ENCODE results near the gene ATP1B4. TPM values are rescaled to one million over a fixed set of nuclear protein-coding genes. Genes with fewer than 3 reads are reported as not detected.

The ATP1B4 gene
- not detected for total RNA-seq (ENCODE audit: unreplicated experiment)
- long read RNA-seq, result 0 reads

DNA sequence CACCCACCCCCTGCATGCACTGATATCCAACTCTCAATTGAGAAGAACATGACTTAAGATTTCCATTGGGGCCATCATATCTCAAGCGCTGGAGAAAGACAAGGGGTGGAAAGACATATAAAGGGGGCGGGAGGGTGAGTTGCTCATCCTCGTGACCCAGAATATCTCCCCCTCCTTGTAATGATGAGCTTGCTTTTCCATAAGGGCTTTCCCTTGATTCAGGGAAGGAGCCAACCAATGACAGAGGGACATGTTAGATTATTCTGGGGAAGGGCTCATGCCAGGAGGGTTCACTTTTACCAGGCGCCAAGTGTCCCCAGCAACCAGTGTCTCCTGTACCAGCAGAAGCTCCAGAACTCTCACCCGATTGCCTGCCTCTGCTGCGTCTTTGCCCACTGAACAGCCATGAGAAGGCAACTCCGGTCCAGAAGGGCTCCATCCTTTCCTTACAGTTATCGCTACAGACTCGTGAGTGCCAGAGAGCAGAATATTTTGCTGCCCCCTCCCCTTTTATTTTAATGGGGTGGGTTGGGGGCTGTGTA is at the start of gene ATP1B4:
Gene ATP1B4, plus strand, starts transcription at position 326 of the 542 bp plus-strand sequence. Its CDS starts 80 bp downstream, at position 406.
- no peak within 1 kb of the TSS for H3K27ac Mint-ChIP-seq (ENCODE audit: unreplicated experiment)
- TF ChIP-seq, protein P1, sequence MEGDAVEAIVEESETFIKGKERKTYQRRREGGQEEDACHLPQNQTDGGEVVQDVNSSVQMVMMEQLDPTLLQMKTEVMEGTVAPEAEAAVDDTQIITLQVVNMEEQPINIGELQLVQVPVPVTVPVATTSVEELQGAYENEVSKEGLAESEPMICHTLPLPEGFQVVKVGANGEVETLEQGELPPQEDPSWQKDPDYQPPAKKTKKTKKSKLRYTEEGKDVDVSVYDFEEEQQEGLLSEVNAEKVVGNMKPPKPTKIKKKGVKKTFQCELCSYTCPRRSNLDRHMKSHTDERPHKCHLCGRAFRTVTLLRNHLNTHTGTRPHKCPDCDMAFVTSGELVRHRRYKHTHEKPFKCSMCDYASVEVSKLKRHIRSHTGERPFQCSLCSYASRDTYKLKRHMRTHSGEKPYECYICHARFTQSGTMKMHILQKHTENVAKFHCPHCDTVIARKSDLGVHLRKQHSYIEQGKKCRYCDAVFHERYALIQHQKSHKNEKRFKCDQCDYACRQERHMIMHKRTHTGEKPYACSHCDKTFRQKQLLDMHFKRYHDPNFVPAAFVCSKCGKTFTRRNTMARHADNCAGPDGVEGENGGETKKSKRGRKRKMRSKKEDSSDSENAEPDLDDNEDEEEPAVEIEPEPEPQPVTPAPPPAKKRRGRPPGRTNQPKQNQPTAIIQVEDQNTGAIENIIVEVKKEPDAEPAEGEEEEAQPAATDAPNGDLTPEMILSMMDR (IDR thresholded peaks at IDR 0.05; ENCODE audit: partially characterized antibody, unreplicated experiment), result no peak
- no peak within 1 kb of the TSS for H3K4me3 Mint-ChIP-seq (ENCODE audit: unreplicated experiment)
- no peaks in the 10 kb centered on the region for H3K9me3 Mint-ChIP-seq (ENCODE audit: unreplicated experiment)
- H3K27me3 Mint-ChIP-seq (ENCODE audit: unreplicated experiment), result peaks cover 3% of the 10 kb centered on the region
- no peak for DNase-seq
- H3K36me3 Mint-ChIP-seq (ENCODE audit: unreplicated experiment), result no peaks in the 10 kb centered on the region
- H3K4me1 Mint-ChIP-seq (ENCODE audit: low read depth, unreplicated experiment), result peaks cover 22% of the 10 kb centered on the region

DNA sequence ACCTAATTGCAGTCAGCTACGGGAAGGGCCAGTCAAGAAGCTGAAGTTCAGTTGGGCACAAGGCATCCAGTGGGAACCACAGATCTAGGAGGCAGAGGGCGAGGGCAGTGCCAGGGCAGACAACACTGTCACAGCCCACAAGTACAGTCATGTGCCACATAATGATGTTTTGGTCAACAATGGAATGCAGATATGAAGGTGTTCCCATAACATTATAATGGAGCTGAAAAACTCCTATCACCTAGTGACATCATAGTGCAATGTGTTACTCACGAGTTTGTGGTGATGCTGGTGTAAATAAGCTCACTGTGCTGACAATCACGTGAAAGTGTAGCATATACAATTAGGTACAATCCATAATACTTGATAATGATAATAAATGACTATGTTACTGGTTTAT is 46.1 kb upstream of the ATP1B4 start:
- no peaks in the 10 kb centered on the region for H3K36me3 Mint-ChIP-seq (ENCODE audit: unreplicated experiment)
- H3K27me3 Mint-ChIP-seq (ENCODE audit: unreplicated experiment), result peaks cover 3% of the 10 kb centered on the region
- H3K27ac Mint-ChIP-seq (ENCODE audit: unreplicated experiment), result no peak overlapping the region
- H3K9me3 Mint-ChIP-seq (ENCODE audit: unreplicated experiment), result peaks cover 2% of the 10 kb centered on the region
- H3K4me1 Mint-ChIP-seq (ENCODE audit: low read depth, unreplicated experiment), result peaks cover 21% of the 10 kb centered on the region
- H3K4me3 Mint-ChIP-seq (ENCODE audit: unreplicated experiment), result no peak overlapping the region
- DNase-seq, result no peak
- TF ChIP-seq, protein P1 (IDR thresholded peaks at IDR 0.05; ENCODE audit: partially characterized antibody, unreplicated experiment), result no peak

DNA sequence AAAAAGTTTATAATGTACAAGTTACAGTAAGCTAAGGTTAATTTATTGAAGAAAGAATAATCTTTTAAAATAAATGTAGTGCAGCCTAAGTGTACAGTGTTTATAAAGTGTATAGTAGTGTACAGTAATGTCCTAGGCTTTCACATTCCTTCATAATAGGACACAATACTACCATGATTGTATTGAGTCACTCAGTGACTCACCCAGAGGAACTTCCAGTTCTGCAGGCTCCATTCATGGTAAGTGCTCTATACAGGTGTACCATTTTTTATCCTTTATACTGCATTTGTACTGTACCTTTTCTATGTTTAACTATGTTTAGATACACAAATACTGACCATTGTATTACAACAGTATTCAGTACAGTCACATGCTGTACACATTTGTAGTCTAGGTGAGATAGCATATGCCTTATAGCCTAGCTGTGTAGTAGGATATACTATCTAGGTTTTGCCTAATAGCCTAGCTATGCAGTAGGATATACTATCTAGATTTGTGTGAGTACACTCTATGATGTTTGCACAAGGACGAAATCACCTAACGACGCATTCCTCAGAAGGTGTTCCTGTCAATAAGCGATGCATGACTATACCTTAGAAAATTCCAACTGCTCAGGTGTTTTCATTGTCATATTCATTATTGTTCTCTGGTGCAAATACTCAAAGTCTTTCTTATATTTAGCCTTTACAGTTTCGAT is 45.2 kb upstream of the ATP1B4 start:
- H3K27me3 Mint-ChIP-seq (ENCODE audit: unreplicated experiment), result peaks cover 3% of the 10 kb centered on the region
- H3K4me1 Mint-ChIP-seq (ENCODE audit: low read depth, unreplicated experiment), result peaks cover 20% of the 10 kb centered on the region
- DNase-seq, result no peak

DNA sequence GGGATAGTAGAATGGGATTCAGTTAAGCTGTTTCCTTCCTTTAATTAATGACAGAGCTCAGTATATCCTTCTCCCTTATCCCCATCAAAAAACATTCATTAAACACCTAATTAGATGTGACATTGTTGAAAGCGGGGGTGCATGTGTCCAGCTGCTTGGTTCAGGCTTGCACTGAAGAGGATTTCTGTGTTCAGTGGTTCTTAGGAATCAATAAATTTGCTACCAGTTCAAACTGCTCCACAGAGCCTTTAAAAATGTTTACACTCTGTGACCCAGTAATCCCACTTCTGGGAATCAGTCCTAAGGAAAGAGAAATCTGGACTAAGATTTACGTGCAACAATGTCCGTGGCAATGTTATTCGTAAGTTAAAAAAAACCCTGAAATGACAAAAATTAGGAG is 43.5 kb upstream of the ATP1B4 start:
- Mint-ChIP-seq H3K36me3 (ENCODE audit: unreplicated experiment) (no peaks in the 10 kb centered on the region), H3K27ac (ENCODE audit: unreplicated experiment) (no peak overlapping the region), H3K4me1 (ENCODE audit: low read depth, unreplicated experiment) (peaks cover 16% of the 10 kb centered on the region), H3K4me3 (ENCODE audit: unreplicated experiment) (no peak overlapping the region), H3K9me3 (ENCODE audit: unreplicated experiment) (peaks cover 2% of the 10 kb centered on the region), H3K27me3 (ENCODE audit: unreplicated experiment) (peaks cover 3% of the 10 kb centered on the region)
- no peak for DNase-seq
- TF ChIP-seq, protein P1 (IDR thresholded peaks at IDR 0.05; ENCODE audit: partially characterized antibody, unreplicated experiment), result no peak

More for the DNA sequence above, 45.2 kb upstream of the ATP1B4 start:
- no peak overlapping the region for H3K27ac Mint-ChIP-seq (ENCODE audit: unreplicated experiment)
- H3K36me3 Mint-ChIP-seq (ENCODE audit: unreplicated experiment), result no peaks in the 10 kb centered on the region
- H3K4me3 Mint-ChIP-seq (ENCODE audit: unreplicated experiment), result no peak overlapping the region
- H3K9me3 Mint-ChIP-seq (ENCODE audit: unreplicated experiment), result peaks cover 2% of the 10 kb centered on the region
- TF ChIP-seq, protein P1 (IDR thresholded peaks at IDR 0.05; ENCODE audit: partially characterized antibody, unreplicated experiment), result no peak
